Measurements from ENCODE around the gene GRIA4.

GRCh38 chr11:105612771-105613170, 2.9 kb downstream of the GRIA4 start:
- TF ChIP-seq POLR2A (IDR thresholded peaks at IDR 0.05) (no peak), CTCF (IDR thresholded peaks at IDR 0.05) (no peak)

Data from lower leg skin (tissue), 3 donors.